DOHH2 (cell line): ENCODE data around the gene ANKRD28.

Source experiments
- EZH2phosphoT487 ChIP-seq: fragments of 200-600 bp; sonication (generic); IDR thresholded peaks from 2 replicates; pipeline ENCODE4 v1.6.1; 2017; ENCODE audit warnings: borderline replicate concordance, mild to moderate bottlenecking, antibody characterized with exemption, low read length, moderate library complexity, mixed read lengths
- TF ChIP-seq, protein P1 (sequence below): fragments of 200-600 bp; sonication (generic); IDR thresholded peaks from one replicate; pipeline ENCODE4 v1.5.1; 2014; ENCODE audit warnings: antibody characterized with exemption, mild to moderate bottlenecking, low read depth, low read length; ENCODE audit not compliant: poor library complexity, severe bottlenecking

- TF ChIP-seq, protein P1, sequence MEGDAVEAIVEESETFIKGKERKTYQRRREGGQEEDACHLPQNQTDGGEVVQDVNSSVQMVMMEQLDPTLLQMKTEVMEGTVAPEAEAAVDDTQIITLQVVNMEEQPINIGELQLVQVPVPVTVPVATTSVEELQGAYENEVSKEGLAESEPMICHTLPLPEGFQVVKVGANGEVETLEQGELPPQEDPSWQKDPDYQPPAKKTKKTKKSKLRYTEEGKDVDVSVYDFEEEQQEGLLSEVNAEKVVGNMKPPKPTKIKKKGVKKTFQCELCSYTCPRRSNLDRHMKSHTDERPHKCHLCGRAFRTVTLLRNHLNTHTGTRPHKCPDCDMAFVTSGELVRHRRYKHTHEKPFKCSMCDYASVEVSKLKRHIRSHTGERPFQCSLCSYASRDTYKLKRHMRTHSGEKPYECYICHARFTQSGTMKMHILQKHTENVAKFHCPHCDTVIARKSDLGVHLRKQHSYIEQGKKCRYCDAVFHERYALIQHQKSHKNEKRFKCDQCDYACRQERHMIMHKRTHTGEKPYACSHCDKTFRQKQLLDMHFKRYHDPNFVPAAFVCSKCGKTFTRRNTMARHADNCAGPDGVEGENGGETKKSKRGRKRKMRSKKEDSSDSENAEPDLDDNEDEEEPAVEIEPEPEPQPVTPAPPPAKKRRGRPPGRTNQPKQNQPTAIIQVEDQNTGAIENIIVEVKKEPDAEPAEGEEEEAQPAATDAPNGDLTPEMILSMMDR: no peak
- no peak for TF ChIP-seq EZH2phosphoT487
Observed at GRCh38 chr3:15634671-15635070, 163.1 kb downstream of the ANKRD28 start.
